GM21360 (cell line): Measurements from ENCODE around the gene TRIP13.
A peak's percentile ranks its signal among the peaks of the same experiment; 100 is the strongest.
"Not testable (repeated sequence)": the region's sequence is repeated elsewhere in the genome, so short reads cannot be mapped to it uniquely, and the experiment has no call there.

ENCODE experiments used
- ATAC-seq: cut with Tn5 transposase; IDR thresholded peaks from one replicate; pipeline ENCODE4 v1.9.1; 2021; ENCODE audit warnings: mild to moderate bottlenecking, moderate library complexity; ENCODE audit not compliant: unreplicated experiment

Gene TRIP13

GRCh38 chr5:916441-917293, 24.0 kb downstream of the TRIP13 start:
- ATAC-seq, result no peak

DNA sequence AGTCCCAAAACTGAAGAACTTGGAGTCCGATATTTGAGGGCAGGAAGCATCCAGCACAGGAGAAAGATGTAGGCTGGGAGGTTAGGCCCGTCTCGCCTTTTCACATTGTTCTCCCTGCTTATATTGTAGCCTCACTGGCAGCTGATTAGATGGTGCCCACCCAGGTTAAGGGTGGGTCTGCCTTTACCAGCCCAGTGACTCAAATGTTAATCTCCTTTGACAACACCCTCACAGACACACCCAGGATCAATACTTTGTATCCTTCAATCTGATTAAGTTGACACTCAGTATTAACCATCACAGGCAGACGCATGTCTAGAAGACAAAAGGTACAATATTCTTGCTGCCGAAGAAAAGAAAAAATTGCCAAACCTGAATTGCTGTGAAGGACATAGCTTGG, 26.0 kb downstream of the TRIP13 start:
- ATAC-seq, result not testable (repeated sequence)

DNA sequence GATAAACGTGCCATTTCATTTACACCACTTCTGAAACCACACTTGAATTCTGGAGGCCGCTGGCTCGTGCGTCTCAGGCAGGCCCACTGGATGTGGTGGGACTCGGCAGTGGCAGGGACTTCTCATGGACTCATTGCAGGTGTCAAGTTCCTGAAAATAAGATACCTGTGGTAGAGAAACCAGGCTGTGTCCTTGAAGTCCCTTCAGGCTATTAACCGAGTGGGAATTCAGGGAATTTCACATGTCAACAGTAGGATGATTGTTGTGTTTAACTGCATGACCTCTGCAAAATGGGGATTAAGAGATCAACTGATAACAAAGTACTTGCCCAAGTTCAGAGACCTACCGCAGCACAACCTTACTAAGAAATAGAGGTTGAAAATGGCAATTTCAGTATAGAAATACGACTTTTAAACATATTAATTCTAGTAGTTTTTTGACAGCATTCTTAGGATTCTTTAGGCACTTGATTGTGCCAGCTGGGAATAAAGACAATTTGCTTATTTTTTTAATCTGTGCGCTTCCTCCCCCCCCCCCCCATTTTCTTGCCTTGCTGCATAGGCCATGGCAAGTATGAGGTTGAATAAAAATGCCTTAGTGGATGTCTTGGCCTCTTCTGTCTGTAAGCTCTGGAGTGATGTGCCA, 26.8 kb downstream of the TRIP13 start:
- ATAC-seq, result no peak

- no peak for ATAC-seq
Observed at GRCh38 chr5:920321-920720, 27.6 kb downstream of the TRIP13 start.

GRCh38 chr5:921456-922435, 29.1 kb downstream of the TRIP13 start:
- no peak for ATAC-seq

GRCh38 chr5:922436-923280, 30.0 kb downstream of the TRIP13 start:
- ATAC-seq, result no peak

- ATAC-seq, result peak; percentile 78
Observed at GRCh38 chr5:923281-923873, 30.7 kb downstream of the TRIP13 start.

- no peak for ATAC-seq
Observed at GRCh38 chr5:926417-927171, 33.9 kb downstream of the TRIP13 start.

DNA sequence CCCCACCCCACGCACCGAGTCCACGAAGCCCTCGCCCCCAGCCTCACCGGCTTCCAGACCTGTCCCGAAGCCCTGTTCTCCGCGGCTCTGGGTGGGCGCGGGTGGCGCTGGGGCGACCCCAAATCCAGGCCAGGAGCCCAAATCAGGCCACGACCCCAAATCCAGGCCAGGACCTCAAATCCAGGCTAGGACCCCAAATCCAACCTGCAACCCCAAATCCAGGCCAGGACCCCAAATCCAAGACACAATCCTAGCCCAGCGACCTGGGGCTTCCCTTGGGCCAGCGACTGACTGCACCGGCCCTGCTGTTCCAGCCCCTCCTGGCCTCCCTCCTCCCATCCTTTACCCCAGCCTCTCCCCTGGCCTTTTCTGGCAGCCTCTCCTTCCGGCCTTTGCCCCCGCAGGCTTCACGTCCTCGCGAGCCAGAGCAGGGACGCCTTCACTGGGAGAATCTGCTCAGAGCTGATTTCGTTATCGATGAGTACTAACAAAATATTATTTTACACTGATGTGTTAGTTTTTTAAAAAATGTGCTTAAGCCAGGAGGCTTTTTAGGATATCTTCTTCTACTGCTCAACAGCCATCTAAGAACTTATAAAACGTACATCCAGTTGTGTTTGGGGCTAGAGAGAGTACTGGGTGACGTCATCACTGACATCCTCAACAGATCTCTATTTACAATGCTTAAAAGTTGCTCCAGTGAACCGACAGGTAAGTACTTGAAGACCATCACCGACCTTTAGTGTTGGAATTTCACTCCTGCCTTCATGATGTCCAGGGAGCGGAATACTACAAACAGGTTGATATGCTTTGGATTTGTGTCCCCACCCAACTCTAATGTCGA, 34.7 kb downstream of the TRIP13 start:
- ATAC-seq, result no peak

DNA sequence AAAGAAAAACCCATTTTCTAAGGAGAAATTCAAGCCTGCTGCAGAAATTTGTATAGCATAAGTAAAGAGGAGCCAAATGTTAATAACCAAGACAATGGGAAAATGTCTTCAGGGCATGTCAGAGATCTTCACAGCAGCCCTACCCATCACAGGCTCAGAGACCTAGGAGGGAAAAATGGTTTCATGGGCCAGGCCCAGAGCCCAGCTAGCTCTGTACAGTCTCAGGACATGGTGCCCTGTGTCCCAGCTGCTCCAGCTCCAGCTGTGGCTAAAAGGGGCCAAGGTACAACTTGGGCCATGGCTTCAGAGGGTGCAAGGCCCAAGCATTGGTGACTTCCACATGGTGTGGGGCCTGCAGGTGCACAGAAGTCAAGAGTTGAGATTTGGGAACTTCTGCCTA, 36.5 kb downstream of the TRIP13 start:
- ATAC-seq, result not testable (repeated sequence)

DNA sequence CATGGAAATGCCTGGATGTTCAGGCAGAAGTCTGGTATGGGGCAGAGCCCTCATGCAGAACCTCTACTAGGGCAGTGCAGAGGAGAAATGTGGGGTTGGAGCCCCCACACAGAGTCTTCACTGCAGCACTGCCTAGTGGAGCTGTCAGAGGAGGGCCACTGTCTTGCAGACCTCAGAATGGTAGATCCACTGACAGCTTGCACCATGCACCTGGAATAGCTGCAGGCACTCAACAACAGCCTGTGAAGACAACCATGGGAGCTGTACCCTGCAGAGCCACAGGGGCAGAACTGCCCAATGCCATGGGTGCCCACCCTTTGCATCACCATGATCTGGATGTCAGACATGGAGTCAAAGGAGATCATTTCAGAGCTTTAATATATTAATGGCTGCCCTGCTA, 36.9 kb downstream of the TRIP13 start:
- ATAC-seq, result no peak

GRCh38 chr5:930866-931265, 38.2 kb downstream of the TRIP13 start:
- no peak for ATAC-seq

DNA sequence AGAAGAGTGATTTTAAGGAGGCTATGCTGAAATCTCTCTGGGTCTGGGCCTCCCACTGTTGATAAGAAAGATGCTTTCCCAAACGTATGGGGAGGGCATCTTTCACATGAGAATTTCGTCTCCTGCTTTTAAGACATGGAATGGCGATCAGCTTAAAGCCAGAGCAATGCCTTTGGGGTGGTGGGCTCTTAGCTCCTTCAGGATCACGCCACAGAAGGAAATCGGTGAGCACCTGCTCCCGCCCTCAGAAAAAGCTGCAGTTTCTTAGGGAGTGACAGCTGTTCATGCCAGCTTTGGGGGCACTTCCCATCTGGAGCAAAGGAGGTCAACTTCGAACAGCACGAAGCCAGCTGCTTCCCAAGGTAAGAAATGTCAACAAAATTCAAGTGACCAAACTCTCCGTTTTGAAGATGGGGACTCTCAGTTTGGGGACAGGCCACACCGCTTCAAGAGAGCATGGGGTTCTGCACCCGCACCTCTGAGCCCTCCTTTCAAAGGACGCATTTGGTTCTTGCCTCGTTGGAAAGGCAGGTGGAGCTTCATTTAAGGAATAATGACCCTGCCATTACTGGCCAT, 39.0 kb downstream of the TRIP13 start:
- ATAC-seq, result no peak

GRCh38 chr5:932151-932627, 39.5 kb downstream of the TRIP13 start:
- ATAC-seq, result no peak

DNA sequence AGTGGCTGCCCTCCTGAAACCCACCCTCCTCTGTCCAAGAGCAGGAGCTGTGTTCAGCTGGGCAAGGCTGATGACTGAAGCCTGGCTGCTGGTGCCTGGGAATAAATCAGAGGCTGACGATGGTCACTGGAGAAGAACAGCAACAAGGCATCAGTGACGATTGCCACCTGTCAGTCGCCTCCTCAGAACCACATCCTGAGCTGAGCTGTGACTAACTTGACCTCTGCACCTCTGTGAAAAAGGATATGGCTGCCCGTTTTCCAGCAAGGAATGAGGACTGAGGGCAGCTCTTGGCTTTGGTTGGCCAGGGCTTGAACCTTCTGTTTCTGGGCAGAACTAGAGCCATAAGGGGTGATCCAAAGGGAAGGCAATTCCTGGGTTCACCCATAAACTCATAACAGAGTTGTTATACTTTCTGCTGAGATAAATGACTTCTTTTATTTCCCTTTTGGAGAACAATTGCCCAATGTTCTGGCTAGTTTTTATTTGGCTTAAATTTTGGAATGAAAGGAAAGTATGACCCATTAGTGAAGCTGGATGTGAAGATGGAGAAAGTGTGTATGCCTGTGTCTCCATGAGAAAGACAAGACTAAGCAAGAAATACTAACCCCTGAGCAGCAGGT, 40.1 kb downstream of the TRIP13 start:
- no peak for ATAC-seq

GRCh38 chr5:933251-933861, 40.7 kb downstream of the TRIP13 start:
- ATAC-seq, result no peak

DNA sequence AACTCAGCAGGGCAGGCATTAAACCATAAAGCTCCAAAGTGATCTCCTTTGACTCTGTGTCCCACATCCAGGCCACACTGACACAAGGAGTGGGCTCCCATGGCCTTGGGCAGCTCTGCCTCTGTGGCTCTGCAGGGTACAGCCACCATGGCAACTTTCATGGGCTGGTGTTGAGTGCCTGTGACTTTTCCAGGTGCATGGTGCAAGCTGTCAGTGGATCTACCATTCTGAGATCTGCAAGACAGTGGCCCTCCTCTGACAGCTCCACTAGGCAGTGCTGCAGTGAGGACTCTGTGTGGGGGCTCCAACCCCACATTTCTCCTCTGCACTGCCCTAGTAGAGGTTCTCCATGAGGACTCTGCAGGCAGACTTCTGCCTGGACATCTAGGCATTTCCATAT, 41.3 kb downstream of the TRIP13 start:
- not testable (repeated sequence) for ATAC-seq
